ENCODE data around the gene RYR2. TPM values are rescaled to one million over a fixed set of nuclear protein-coding genes. Genes with fewer than 3 reads are reported as not detected.
"Not testable (repeated sequence)": the region's sequence is repeated elsewhere in the genome, so short reads cannot be mapped to it uniquely, and the experiment has no call there.

Gene RYR2
- total and polyA plus RNA-seq, 9 donors: 2.3 to 4.7 (median 3.3) TPM

GRCh38 chr1:237261198-237261597, 219.2 kb downstream of the RYR2 start:
- Histone ChIP-seq H3K27ac (ENCODE audit: low read length) (no peak overlapping the region), H3K9me3 (replicated peaks; ENCODE audit: control insufficient read depth, low read depth, low read length) (no peaks in the 10 kb centered on the region), H3K4me3 (ENCODE audit: low read length) (no peak overlapping the region), H3K36me3 (ENCODE audit: control insufficient read depth, insufficient read depth, low read length) (no peaks in the 10 kb centered on the region), H3K4me1 (ENCODE audit: control insufficient read depth, insufficient read depth, low read length) (no peaks in the 10 kb centered on the region), H3K27me3 (ENCODE audit: control insufficient read depth, insufficient read depth, low read length) (no peaks in the 10 kb centered on the region)
- no peak for DNase-seq
- 70% methylated on average over 2 of the region's 4 CpGs for WGBS (ENCODE audit: insufficient coverage)

GRCh38 chr1:237267743-237268142, 225.8 kb downstream of the RYR2 start:
- Histone ChIP-seq H3K4me3 (ENCODE audit: low read length) (no peak overlapping the region), H3K27me3 (ENCODE audit: control insufficient read depth, insufficient read depth, low read length) (no peaks in the 10 kb centered on the region), H3K9me3 (replicated peaks; ENCODE audit: control insufficient read depth, low read depth, low read length) (no peaks in the 10 kb centered on the region), H3K36me3 (ENCODE audit: control insufficient read depth, insufficient read depth, low read length) (no peaks in the 10 kb centered on the region), H3K4me1 (ENCODE audit: control insufficient read depth, insufficient read depth, low read length) (no peaks in the 10 kb centered on the region), H3K27ac (ENCODE audit: low read length) (no peak overlapping the region)
- WGBS (ENCODE audit: insufficient coverage): no CpG with 5 or more reads among the region's 2 CpGs
- DNase-seq: no peak

- no peaks in the 10 kb centered on the region for H3K4me1 ChIP-seq (ENCODE audit: control insufficient read depth, insufficient read depth, low read length)
- no peak for DNase-seq
- no peak overlapping the region for H3K4me3 ChIP-seq (ENCODE audit: low read length)
- no CpG with 5 or more reads among the region's 4 CpGs for WGBS (ENCODE audit: insufficient coverage)
- H3K36me3 ChIP-seq (ENCODE audit: control insufficient read depth, insufficient read depth, low read length): no peaks in the 10 kb centered on the region
- no peaks in the 10 kb centered on the region for H3K9me3 ChIP-seq (replicated peaks; ENCODE audit: control insufficient read depth, low read depth, low read length)
- no peak overlapping the region for H3K27ac ChIP-seq (ENCODE audit: low read length)
- no peaks in the 10 kb centered on the region for H3K27me3 ChIP-seq (ENCODE audit: control insufficient read depth, insufficient read depth, low read length)
These were observed 228.0 kb downstream of the RYR2 start for GRCh38 chr1:237269938-237270337.

DNA sequence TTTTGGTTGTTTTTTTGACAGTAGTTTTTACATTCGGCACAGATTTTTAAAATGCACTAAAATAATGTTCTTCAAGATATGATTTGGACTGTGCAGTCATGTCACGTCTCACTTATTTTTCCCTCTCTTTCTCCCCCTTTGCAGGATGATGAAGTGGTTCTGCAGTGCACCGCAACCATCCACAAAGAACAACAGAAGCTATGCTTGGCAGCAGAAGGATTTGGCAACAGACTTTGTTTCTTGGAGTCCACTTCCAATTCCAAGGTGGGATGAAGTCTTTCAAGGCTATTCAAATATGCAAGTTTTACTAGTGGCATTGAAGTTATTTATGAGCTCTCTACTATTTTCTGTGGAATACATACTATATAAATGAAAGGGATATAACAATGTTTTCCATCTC, 228.4 kb downstream of the RYR2 start:
- no peaks in the 10 kb centered on the region for H3K9me3 ChIP-seq (replicated peaks; ENCODE audit: control insufficient read depth, low read depth, low read length)
- WGBS (ENCODE audit: insufficient coverage): no CpG with 5 or more reads among the region's 3 CpGs
- H3K4me3 ChIP-seq (ENCODE audit: low read length): no peak overlapping the region
- no peaks in the 10 kb centered on the region for H3K4me1 ChIP-seq (ENCODE audit: control insufficient read depth, insufficient read depth, low read length)
- DNase-seq: peak; percentile 53
- no peak overlapping the region for H3K27ac ChIP-seq (ENCODE audit: low read length)
- no peaks in the 10 kb centered on the region for H3K36me3 ChIP-seq (ENCODE audit: control insufficient read depth, insufficient read depth, low read length)
- H3K27me3 ChIP-seq (ENCODE audit: control insufficient read depth, insufficient read depth, low read length): no peaks in the 10 kb centered on the region

DNA sequence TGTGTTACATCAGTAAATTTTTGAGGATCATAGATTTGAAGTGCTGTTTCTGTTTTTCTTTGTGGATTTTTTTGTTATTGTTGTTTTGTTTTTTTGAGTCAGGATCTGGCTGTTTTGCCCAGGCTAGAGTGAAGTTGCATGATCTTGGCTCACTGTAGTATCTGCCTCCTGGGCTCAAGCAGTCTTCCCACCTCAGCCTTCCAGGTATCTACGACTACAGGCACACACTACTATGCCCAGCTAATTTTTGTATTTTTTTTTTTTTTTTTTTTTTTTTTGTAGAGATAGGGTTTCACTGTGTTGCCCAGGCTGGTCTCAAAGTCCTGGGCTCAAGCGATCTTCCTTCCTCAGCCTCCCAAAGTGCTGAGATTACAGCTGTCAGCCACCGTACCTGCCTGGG, 236.0 kb downstream of the RYR2 start:
- not testable (repeated sequence) for H3K4me1 ChIP-seq (ENCODE audit: control insufficient read depth, insufficient read depth, low read length); H3K27ac ChIP-seq (ENCODE audit: low read length); DNase-seq; H3K27me3 ChIP-seq (ENCODE audit: control insufficient read depth, insufficient read depth, low read length); H3K9me3 ChIP-seq (replicated peaks; ENCODE audit: control insufficient read depth, low read depth, low read length); H3K36me3 ChIP-seq (ENCODE audit: control insufficient read depth, insufficient read depth, low read length); H3K4me3 ChIP-seq (ENCODE audit: low read length)
- no CpG with 5 or more reads among the region's 3 CpGs for WGBS (ENCODE audit: insufficient coverage)

GRCh38 chr1:237279629-237280028, 237.6 kb downstream of the RYR2 start:
- no peaks in the 10 kb centered on the region for H3K4me1 ChIP-seq (ENCODE audit: control insufficient read depth, insufficient read depth, low read length)
- no peaks in the 10 kb centered on the region for H3K36me3 ChIP-seq (ENCODE audit: control insufficient read depth, insufficient read depth, low read length)
- no peak overlapping the region for H3K27ac ChIP-seq (ENCODE audit: low read length)
- no peak overlapping the region for H3K4me3 ChIP-seq (ENCODE audit: low read length)
- WGBS (ENCODE audit: insufficient coverage): no CpG with 5 or more reads among the region's 1 CpG
- no peaks in the 10 kb centered on the region for H3K9me3 ChIP-seq (replicated peaks; ENCODE audit: control insufficient read depth, low read depth, low read length)
- H3K27me3 ChIP-seq (ENCODE audit: control insufficient read depth, insufficient read depth, low read length): no peaks in the 10 kb centered on the region
- no peak for DNase-seq

DNA sequence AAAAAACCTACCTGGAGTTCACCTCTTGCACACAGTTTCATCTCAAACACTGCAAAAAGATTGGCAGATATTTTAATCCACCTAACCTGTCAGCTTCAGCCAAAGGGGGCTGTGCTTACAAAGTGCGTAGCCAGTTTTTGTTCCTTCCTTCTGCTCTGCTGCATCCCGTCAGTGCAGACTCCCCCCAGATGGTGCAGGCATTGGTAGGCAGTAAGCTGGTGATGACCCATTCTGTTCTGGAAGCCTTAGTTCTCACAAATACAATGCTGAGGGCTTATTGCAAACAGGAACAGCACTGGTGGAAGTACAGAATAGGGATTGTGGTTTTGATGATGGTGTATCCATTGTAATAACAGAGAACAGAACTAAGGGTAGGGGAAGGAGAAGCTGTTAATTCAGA, 239.5 kb downstream of the RYR2 start:
- WGBS (ENCODE audit: insufficient coverage): no CpG with 5 or more reads among the region's 2 CpGs

DNA sequence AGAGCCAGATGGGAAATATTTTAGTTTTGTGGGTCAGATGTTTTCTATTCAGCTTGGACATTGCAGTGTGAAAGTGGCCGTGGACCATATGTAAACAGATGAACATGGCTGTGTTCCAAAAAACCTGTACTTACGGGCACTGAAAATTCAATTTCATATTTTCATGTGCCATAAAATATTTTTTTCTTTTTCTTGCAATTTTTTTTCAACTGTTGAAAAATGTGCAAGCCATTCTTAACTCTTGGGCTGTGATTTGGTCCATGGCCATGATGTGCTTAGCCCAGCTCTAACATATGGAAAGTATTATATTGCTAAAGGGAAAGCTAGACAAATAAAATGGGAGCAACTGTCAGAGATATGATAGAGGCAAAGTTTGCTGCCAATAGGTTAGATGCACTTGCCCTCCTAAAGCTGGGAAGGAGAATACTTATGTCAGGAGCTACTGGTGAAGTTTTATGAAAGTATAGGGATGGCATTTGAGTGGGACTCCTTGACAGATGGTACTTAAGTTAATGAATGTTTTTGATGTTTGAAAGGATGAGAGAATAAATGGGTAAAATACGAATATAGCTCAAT, 240.3 kb downstream of the RYR2 start:
- no peaks in the 10 kb centered on the region for H3K4me1 ChIP-seq (ENCODE audit: control insufficient read depth, insufficient read depth, low read length)
- WGBS (ENCODE audit: insufficient coverage): 70% methylated on average over 1 of the region's 3 CpGs
- peak; percentile 78 for DNase-seq

More for the DNA sequence above, 239.5 kb downstream of the RYR2 start:
- Histone ChIP-seq H3K36me3 (ENCODE audit: control insufficient read depth, insufficient read depth, low read length) (no peaks in the 10 kb centered on the region), H3K4me3 (ENCODE audit: low read length) (no peak overlapping the region), H3K4me1 (ENCODE audit: control insufficient read depth, insufficient read depth, low read length) (no peaks in the 10 kb centered on the region), H3K27ac (ENCODE audit: low read length) (no peak overlapping the region), H3K9me3 (replicated peaks; ENCODE audit: control insufficient read depth, low read depth, low read length) (no peaks in the 10 kb centered on the region), H3K27me3 (ENCODE audit: control insufficient read depth, insufficient read depth, low read length) (no peaks in the 10 kb centered on the region)
- no peak for DNase-seq

DNA sequence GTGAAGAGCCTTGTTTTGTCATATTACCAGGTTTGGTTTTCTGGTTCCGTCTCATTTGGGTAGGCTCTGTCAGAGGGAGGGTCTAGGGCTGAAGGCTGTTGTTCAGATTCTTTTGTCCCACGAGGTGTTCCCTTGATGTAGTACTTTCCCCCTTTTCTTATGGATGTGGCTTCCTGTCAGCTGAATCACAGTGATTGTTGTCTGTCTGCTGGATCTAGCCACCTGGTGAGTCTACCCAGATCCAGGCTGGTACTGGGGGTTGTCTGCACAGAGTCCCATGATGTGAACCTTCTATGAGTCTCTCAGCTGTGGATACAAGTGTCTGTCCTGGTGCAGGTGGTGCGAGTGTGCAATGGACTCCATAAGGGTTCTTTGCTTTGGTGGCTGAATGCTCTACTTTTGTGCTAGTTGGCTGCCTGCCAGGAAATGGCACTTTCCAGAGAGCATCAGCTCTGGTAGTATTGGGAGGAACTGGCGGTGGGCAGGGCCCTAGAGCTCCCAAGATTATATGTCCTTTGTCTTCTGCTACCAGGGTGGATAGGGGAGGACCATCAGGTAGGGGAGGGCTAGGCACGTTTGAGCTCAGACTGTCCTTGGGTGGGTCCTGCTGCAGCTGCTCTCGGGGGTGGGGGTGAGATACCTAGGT, 246.0 kb downstream of the RYR2 start:
- Histone ChIP-seq H3K4me3 (ENCODE audit: low read length) (no peak overlapping the region), H3K4me1 (ENCODE audit: control insufficient read depth, insufficient read depth, low read length) (no peaks in the 10 kb centered on the region), H3K27ac (ENCODE audit: low read length) (no peak overlapping the region), H3K36me3 (ENCODE audit: control insufficient read depth, insufficient read depth, low read length) (no peaks in the 10 kb centered on the region), H3K27me3 (ENCODE audit: control insufficient read depth, insufficient read depth, low read length) (no peaks in the 10 kb centered on the region), H3K9me3 (replicated peaks; ENCODE audit: control insufficient read depth, low read depth, low read length) (no peaks in the 10 kb centered on the region)
- 77% methylated on average over 5 of the region's 6 CpGs for WGBS (ENCODE audit: insufficient coverage)
- no peak for DNase-seq

More for the DNA sequence above, 240.3 kb downstream of the RYR2 start:
- no peaks in the 10 kb centered on the region for H3K36me3 ChIP-seq (ENCODE audit: control insufficient read depth, insufficient read depth, low read length)
- H3K27ac ChIP-seq (ENCODE audit: low read length): no peak overlapping the region
- H3K4me3 ChIP-seq (ENCODE audit: low read length): no peak overlapping the region
- H3K27me3 ChIP-seq (ENCODE audit: control insufficient read depth, insufficient read depth, low read length): no peaks in the 10 kb centered on the region
- H3K9me3 ChIP-seq (replicated peaks; ENCODE audit: control insufficient read depth, low read depth, low read length): no peaks in the 10 kb centered on the region

DNA sequence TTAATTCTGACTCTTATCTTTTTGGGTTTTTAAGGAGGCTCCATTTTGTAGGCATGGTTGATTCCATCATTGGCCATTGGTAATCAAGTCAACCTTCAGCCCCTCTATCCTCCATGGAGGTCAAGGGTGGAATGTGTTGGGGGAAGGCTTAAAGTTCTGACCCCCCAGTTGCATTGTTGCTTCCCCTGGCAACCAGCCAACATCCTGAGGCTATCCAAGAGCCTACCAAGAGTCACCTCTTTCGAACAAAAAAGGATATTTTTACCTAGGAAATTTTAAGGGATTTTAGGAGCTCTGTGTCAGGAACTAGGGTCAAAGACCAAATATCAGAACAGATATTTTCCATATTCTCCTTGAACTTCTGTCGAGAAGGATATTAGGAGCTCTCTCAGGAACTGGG, 251.8 kb downstream of the RYR2 start:
- Histone ChIP-seq H3K9me3 (replicated peaks; ENCODE audit: control insufficient read depth, low read depth, low read length) (no peaks in the 10 kb centered on the region), H3K4me1 (ENCODE audit: control insufficient read depth, insufficient read depth, low read length) (no peaks in the 10 kb centered on the region), H3K4me3 (ENCODE audit: low read length) (no peak overlapping the region), H3K36me3 (ENCODE audit: control insufficient read depth, insufficient read depth, low read length) (no peaks in the 10 kb centered on the region), H3K27me3 (ENCODE audit: control insufficient read depth, insufficient read depth, low read length) (no peaks in the 10 kb centered on the region), H3K27ac (ENCODE audit: low read length) (no peak overlapping the region)
- no peak for DNase-seq
- no CpG with 5 or more reads among the region's 2 CpGs for WGBS (ENCODE audit: insufficient coverage)

DNA sequence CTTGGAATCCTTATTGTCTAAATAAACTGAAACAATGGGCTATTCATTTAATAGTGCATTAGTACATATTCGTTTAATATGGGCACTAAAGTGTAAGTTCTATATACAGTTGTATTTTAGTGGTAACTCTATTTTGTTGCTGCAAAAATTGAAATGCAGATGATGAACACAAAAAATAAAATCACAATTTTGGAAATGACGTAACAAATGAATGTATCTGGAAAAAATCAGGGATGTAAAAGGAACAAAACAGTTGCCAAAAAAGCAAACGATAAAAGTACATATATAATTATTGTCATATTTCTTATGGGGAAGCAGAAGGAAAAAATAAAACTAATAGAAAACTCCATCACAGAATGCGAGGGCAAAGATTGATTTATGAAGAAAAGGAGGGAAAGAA, 254.9 kb downstream of the RYR2 start:
- DNase-seq: no peak
- WGBS (ENCODE audit: insufficient coverage): no CpG with 5 or more reads among the region's 4 CpGs
- Histone ChIP-seq H3K27me3 (ENCODE audit: control insufficient read depth, insufficient read depth, low read length) (no peaks in the 10 kb centered on the region), H3K27ac (ENCODE audit: low read length) (no peak overlapping the region), H3K4me1 (ENCODE audit: control insufficient read depth, insufficient read depth, low read length) (no peaks in the 10 kb centered on the region), H3K4me3 (ENCODE audit: low read length) (no peak overlapping the region), H3K36me3 (ENCODE audit: control insufficient read depth, insufficient read depth, low read length) (no peaks in the 10 kb centered on the region), H3K9me3 (replicated peaks; ENCODE audit: control insufficient read depth, low read depth, low read length) (no peaks in the 10 kb centered on the region)
